GM11168 (cell line): ENCODE data around the gene MRNIP.
"Not testable (repeated sequence)": the region's sequence is repeated elsewhere in the genome, so short reads cannot be mapped to it uniquely, and the experiment has no call there.

Experiments
- in situ Hi-C: fragments of 300-500 bp; cut with MboI; formaldehyde crosslinking; loops from one replicate; pipeline ENCODE4 v1.12.0; 2022; ENCODE audit warnings: low sequenced_read_pairs; ENCODE audit not compliant: unreplicated experiment

The MRNIP gene

GRCh38 chr5:179873588-179874110 lies 15.0 kb upstream of the MRNIP start:
- in situ Hi-C loops: no loop called here

DNA sequence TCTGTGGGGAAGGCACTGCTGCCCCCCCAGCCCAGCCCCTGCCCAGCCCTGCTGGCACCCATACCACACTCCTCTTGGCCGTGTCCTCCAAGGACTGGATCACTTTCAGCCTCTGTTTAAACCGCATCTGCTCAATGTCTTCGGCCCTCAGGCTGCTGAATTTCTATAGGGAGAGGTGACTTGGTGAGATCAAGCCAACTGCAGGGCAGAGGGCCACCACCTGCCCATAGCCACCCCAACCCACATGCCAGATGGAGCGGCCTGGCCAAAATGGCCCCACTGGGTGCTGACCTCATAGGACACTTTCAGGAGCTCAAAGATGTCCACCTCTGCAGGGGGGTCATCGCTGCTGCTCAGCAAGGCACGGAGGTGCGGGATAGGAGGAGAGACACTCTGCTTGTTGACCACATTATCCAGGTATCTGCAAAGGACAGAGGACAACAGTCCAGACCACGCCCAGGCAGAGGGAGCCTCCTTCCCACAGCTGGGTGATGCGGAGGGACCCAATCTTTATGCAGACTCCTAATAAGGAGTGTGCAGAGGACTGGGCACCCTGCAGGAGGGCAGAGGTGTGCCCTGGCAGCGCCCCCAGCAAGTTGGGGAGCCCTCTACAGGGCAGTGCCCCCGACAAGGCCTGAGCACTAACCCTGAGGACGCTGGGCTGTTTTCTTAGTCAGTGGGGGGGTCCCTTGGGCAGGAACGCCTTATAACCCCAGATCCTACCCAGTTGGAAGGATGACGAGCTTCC lies 14.4 kb upstream of the MRNIP start:
- in situ Hi-C loops: no loop called here

DNA sequence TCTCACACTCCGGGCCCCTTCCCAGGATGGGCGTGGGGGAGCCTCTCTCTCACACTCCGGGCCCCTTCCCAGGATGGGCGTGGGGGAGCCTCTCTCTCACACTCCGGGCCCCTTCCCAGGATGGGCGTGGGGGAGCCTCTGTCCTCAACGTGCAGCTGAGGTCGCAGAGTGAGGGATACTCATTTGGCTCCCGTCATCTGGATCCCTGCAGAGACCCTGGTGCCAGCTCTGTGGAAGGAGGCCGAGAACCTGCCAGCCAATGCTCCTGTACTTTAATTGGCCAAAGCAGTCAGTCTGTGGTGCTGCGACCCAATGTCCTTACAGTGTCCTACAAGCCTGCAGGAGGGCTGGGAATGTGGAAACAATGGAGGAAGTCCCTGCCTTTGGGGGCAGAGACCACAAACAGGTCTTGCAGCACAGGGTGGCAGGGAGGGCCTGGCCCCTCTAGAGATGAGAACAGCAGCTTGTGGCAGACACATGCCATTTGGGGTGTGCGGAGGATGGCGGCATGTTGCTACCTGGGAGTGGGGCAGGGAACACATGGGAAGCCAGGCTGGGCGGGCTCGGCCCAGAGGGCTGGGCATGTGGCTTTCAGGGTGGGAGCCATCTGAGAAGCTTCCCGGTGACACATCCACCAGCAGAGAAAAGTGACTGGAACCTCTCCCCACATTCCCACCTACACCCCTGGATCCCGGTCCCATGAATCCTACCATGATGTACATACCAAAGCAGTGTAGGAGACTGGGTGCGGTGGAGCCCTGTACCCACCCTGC lies 13.6 kb upstream of the MRNIP start:
- in situ Hi-C loops: no loop called here

GRCh38 chr5:179871533-179871932 lies 12.9 kb upstream of the MRNIP start:
- in situ Hi-C loops: not testable (repeated sequence)

- in situ Hi-C loops: no loop called here
Measured at GRCh38 chr5:179870952-179871351, 12.3 kb upstream of the MRNIP start.

DNA sequence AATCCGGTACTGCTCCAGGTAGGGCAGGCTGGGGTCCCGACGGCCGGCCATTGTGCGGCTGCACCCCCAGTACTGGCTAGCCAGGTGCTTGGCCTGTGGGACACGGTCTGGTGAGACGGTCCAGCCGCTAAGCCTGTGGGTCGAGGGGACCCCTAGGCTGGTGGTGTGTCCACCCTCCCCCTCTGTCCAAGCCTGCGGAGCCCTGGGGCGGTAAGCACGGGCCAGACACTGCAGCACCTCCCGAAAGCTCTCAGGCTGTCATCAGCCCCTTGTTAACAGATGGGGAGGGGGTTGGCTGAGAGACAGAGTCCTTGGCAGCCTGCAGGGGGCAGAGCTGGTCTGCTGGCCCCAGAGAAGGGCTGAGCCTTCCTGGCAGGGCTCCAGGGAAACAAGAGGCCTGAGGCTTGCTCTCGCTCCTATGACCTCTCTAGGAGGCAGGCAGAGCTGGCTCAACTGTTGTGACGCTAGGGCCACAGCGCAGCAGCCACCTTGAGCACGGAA lies 11.8 kb upstream of the MRNIP start:
- in situ Hi-C loops: no loop called here

GRCh38 chr5:179869641-179870402 lies 11.2 kb upstream of the MRNIP start:
- in situ Hi-C loops: no loop called here

- in situ Hi-C loops: no loop called here
Measured at GRCh38 chr5:179869101-179869500, 10.5 kb upstream of the MRNIP start.

GRCh38 chr5:179868541-179868940 lies 9.9 kb upstream of the MRNIP start:
- in situ Hi-C loops: no loop called here

DNA sequence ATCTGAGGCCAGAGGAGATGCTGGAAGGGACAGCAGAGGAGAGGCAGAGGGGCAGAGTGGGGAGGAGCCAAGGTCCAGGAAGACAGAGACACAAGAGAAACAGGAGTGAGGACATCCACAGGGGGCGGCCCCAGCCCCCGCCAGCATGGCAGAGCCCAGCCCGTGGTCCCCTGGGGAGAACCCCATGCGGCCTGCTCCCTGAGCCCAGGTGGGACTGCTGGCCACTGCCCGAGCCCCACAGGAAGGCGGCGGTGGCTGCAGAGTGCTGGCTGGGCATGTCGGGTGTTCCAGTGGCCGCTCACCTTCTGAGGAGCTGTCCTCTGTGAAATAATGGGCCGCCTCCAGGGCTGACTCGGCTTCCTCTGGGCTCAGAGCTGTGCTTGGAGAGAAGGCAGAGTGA lies 8.9 kb upstream of the MRNIP start:
- in situ Hi-C loops: no loop called here

DNA sequence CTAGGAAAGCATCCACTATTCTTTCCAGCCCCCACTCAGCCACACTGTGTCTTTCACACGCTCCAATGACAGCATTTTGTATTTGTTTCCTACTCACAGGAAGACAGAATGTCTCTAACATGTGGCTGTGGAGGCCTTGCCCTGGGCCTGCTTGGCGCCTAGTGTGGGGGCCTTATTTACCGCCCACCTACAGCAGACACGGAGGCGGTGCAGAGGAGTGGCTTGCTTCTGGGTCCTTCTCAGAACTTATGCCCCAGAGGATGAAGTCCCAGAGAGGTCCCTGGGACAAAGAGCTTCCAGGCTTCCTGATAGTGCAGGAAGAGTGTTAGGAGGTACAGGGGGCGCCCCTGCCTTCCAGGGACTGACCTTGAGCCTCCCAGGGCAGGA lies 8.5 kb upstream of the MRNIP start:
- in situ Hi-C loops: no loop called here

DNA sequence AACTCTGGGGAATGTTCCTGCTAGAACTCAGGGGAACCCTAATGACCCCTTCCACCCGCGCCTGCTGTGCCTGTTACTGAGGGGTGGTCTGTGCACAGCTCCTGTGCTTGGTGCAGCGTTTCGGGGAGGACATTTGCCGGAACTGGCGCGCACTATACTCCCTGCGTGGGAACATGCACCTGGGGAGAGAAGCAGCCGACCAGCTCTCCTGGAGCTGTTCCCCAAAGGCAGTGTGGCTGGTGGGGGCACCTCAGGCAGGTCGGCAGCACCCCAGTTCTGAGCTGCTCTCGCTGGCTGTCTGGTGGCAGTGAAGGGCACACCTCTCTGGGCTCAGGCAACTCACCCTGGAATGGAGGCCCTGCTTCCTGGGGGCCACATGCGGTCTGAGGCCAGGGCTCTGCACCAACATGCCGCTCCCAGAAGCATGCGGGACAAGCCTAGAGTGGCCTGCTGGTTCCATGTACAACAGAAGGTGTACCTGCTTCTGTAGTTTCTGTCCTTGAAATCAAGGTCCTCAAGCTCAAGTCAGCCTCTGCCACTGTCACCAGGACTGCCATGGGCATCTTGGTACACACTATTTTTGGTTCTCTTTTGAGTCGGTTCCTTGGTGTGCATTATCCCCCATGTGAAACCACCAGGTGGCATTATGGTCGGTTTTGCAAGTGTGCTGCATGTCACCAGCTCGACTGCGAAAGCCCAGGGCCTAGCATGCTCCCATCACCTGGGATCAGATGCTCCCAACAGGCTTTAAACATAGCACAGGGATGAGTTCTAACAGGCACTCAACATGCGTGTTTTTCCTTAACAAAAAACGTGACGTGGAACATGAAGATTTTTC lies 7.8 kb upstream of the MRNIP start:
- in situ Hi-C loops: no loop called here

DNA sequence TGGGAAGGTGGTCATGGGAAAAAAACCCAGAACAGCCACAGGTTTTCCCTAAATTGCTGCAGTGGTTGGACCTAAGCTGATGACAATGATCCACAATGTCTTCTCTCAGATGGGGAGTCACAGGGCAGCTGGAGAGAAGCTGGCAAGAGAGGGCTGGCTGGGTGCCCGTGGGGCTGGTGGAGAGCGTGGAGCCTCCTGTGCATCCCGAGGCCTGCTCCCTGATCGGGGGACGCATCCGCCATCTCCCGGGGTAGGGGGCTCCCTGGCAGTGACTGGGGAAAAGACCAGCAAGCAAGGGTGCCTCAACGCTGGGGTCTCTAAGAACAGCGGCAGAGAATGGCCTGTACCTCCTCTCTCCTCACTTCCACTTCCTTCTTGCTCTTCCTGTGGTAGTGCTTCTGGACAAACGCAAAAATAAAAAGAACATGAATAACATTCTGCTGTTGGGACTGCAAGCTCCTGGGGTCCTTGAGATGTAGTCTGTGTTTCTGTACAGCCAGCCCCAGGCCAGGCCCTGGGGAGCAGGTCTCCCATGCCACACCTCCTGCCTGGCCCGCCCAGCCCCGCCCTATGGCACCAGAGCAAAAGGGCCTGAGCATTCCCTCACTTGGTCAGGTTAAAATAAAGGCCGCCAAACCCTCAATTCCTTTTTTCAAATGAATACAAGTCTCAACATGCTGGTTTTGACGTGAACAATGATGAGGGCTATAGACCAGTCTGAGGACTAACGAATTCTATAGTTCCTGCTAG lies 7.0 kb upstream of the MRNIP start:
- in situ Hi-C loops: no loop called here

DNA sequence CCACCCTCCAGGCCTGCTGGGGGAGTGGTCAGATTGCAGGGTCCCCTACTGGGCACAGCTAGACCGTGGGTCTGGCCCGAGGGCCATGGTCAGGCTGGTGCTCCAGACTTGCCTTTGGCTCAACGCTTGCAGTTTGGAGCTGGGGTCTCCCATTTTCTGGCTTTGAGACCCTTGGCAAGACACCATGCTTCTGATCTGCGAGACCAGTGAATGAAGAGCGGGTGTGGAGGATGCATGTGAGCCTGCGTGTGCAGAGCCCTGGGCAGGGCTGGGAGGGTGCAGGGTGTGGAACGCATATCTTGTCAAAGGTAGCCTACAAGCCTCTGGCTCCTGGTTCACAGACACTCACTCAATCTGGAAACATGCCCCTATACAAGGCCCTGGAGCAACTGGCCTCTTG lies 6.1 kb upstream of the MRNIP start:
- in situ Hi-C loops: no loop called here

DNA sequence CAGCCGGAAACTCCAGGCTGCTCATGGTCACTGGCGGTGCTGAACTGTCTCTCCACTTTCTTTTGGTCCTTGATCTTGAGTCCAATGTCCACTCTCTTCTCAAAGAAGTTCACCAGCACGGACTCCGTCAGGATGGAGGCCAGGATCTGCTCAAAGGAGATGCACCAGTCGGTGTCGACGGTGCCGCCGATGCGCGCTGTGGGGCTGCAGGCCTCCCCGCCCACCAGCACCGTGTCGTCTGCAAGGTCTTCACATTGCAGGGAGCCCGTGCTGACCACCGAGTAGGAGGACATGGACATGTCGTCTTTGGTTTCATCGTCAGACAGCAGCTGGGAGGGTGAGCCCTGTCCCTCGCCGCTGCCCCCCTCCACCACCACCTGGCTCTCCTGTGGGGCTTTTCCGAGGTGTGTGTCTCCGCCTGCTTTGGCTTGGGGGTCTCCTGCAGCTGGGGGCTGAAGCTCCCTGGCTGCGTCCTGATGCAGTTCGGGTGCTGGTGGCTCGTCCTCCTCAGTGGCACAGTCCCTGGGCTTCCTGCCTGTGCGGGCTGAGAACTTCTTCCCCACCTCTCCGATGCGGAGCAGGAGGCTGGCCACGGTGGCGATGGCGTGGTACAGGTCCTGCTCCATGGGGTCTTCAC lies 5.0 kb upstream of the MRNIP start:
- in situ Hi-C loops: no loop called here

GRCh38 chr5:179862891-179863290 lies 4.3 kb upstream of the MRNIP start:
- in situ Hi-C loops: no loop called here

DNA sequence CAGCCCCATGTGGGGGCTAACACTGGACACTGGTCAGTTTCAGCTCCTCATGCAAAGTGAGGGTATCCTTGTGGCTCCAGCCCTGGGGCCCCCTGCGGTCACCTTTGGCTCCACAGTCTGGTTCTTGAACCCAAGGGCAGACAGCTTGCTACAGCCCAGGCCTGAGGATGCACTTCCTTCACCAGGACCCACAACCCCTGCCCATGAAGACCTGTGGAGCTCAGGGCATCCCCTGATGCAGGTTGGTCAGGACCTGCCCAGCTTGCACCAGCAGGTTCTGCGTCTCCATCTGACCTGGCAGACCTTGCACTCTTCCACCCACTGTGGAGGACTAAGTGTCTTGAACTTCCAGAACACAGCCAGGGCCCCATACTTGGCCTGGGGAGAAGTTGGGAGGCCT lies 3.7 kb upstream of the MRNIP start:
- in situ Hi-C loops: no loop called here

DNA sequence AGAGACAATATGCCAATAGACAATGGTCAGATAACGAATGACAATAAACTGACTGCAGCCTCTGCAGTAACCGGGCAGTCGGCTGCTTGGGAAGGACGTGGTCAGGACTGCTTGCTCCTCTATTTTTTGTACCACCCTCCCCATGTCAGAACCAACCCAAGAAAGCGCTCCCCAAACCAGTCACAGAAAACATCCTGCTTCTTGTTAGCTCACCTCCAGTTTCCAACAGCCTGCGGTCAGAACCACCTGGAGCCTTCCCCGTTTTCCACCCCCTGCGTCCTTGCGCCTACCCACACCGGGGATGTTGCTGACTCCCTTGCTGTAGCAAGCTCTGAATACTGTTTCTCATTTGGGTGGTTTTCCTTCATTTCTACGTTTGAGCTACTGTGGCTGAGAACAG lies 1.7 kb upstream of the MRNIP start:
- in situ Hi-C loops: no loop called here

DNA sequence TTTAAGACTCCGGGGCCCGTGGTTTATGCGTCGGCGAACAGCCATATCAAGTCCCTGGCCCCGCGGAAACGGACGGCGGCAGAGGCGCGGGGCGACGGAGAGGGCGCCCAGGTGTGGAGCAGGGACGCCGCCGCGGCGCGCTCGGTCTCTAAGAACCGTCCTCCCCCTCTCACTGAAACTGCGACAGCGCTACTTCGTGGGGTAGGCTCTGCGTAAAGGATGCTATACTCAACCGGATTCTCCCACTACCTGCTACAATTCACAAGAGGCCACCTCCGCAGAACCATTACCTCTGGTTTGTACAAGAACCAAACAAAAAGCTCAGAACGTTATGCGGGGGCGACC lies 404 bp downstream of the MRNIP start:
- in situ Hi-C loops: no loop called here
